NCI-H2196 treated with DMSO at 0.1 percent for 48 hours (cell line): Measurements from ENCODE around the gene PNMA6E.

ENCODE experiments used
- DNase-seq: peaks from one replicate; lab custom pipeline; 2025; ENCODE audit not compliant: unreplicated experiment; lab: John Stamatoyannopoulos, UW

Gene PNMA6E

DNA sequence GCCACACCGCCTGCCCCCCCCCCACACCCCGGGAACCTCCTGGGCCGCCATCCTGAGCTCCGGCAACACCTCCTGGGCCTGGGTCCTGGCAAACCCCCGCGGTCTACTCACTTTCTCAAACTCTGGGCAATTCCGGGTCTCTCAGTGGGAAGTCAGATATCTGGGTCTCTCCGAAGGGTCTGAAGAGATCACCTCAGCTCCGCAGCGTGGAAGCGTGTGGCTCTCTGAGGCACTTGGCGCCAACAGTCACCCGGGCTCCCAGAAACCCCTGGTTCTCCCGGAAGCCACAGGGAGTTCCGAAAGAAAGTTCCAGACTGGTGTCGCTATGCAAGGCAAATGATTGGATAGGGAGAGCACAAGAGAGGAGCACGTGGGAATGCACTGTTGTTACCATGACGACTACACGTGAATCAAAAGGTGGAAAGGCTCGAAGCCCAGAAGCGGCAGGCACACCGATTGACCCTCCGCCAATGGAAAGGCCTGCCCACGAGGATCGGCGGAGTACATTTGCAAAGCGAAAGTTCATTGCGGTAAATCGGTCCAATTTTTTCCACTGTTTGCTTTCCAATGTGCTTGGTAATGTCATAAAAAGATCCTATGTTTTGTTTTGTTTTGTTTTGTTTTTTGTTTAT, at the start of gene PNMA6E:
PNMA6E (minus strand) TSS at position 218 of the 632 bp plus-strand sequence. CDS start 2,501 bp downstream, outside the sequence.
- DNase-seq, result no peak

DNA sequence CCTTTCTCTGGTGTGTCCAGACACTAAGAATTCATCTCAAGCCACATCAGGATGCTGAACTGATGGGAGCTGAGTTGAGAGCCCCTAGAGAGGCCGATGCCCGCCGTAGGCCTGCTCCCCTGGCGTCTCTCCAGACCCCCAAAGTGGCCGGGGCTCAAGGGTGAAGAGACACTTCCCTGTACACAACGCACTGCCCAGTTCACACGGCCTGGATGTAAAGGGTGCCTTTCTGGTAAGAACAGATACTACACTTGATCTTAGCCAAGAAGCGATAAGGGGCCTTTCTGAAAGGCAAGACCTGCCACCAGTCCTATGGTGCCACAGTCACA, 49.8 kb upstream of the PNMA6E start:
- no peak for DNase-seq

DNA sequence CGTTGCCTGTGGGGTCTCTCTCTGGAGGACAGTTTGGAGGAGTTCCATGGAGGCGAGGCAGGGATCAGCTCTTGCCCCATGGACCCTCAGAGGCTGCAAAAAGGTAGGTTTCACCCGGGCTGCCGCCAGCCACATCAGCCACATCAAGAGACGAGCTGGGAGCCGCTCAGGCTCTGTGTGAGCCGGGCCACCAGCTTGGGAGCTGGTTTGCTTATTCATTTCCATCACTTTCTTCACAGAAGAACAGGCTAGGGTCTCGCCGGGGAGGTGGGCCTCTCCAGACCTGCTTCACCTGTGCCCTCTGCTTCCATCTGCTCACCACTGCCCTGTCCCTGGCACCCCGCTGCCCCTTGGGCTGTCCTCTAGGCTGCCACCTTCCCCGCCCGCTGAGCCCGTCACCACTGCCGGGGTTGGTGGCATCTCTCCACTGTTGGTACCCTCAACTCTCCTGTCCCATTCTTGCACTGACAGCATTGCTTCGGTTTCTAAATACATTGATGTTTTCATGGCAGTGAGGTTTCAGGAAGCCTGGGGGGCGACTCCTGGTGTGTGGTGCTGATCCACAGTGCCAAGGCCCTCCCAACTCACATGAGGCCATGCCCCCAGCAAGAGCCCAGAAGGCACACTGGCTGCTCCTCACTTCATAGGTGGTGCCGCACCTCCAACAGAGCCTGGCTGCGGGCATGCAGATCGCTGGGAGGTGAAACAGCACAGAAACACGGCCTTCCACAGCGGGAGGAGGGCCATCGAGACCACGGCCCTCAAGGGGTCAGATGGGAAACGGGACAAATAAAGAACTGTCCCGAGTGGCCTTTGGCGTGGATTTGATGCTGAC, 49.2 kb upstream of the PNMA6E start:
- DNase-seq, result no peak

DNA sequence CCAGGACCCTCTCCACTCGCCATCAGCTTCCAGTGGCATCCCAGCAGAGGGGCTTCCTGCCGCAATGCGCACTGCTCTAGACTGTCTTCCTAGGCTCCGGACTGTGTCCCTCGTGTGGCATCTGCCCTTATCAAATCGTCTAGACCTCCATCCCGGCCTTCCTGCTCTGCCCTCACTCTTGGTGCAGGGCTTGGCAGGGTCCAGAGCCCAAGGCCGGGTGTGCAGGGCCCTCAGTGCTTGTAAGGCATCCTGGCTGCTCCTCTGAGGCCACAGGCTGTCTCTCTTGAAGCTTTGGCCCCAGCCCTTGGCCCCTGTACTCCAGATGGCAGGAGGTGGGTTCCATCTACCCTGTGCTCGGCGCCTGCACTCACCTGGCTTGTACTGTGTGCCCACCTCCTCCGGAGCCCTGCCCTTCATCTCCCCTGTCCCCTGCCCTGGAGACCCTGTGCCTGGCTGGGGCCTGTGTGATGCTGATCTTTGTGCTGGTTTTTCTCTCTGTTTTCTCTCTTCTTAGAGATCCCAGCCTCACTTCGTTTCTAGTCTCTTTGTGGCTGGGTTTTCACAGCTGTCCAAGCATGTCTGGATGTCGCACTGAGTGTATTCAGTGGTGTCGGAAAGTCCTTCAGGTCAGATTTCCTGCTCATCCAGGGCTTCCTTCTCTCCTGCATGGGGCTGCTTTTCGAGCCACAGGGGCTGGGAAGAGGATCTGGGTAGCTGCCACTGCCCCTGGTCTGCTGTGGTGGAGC, 48.4 kb upstream of the PNMA6E start:
- no peak for DNase-seq

DNA sequence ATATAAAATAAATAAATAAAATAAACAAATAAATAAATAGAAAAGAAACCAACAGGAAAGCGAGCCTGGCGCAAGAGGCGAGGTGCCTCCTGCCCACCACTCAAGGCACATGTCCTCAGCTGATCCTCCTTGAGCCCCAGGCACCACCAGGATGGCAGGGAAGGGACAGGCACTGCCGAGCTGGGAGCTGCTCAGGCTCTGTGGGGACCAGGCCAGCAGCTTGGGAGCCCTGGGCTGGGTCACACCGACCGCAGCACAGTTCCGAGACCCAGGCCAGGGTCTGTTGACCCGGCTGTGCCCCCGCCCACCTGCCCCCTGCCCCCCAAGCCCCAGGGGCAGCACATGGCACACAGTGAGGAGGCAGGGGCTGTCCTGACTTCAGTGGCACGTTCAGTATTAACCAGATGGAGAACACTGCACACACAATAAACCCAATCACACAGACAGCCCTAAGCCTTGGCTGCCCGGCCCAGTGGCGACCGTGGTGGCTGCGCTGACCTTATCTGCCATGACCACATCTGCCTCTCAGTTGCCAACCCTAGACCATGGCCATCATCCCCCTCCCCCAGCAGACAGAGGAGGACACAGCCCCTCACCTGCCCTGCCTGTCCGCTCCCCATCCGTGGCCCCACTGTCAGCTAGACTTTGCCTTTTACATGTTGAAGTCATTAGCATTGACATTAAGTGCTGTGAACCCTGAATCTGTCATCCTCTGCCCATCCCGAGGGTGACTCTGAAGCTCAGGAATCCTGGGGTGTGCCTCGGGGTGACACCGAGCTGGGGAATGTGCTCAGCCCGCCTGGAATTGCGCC, 47.6 kb upstream of the PNMA6E start:
- DNase-seq, result no peak

DNA sequence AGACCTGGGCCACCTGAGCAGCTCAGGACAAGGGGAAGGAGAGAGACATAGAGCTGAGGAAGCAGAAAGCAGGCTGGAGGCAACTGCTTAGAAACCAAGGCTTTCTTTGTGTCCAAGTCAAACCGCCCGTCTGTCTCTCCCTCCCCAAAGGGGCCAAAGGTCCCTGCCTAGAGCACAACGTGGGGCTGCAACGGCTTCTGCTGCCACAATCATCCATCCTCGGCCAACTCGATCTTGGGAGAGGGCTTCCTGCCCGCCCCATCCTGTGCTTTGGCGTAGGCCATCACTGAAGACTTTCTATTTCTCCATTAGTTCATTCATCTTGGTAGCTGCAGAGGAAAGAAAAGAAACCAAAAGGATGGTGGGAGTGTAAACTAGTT, 46.4 kb upstream of the PNMA6E start:
- DNase-seq, result no peak

DNA sequence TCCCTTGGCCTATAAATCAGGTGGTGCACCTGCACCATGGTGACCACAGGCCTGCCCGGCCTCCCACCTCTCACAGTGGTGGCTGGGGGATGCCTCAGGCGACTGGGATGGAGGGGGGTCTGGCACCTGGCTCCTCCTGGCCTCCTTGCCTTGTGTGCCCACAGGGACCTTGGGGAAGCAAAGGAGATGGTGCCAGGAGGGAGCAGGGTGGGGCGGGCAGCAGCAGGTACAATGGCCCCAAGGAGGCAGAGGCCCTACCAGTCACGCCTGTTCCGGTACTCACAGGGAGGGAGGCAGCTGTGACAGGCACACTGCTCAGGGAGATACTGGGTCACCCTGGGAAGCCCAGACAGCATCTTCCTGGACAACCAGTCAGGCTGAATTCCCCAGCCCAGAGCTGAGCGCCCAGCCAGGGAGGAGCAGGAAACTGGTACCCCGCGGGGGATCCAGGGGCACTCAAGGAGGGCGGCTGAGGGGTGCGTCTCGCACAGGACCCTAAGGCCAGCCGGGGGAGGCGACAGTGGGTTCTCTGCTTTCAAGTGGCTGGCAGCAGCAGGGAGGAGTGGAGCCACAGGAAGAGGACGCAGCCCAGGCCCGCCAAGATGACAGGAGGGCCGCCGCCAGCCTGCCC, 45.9 kb upstream of the PNMA6E start:
- no peak for DNase-seq

DNA sequence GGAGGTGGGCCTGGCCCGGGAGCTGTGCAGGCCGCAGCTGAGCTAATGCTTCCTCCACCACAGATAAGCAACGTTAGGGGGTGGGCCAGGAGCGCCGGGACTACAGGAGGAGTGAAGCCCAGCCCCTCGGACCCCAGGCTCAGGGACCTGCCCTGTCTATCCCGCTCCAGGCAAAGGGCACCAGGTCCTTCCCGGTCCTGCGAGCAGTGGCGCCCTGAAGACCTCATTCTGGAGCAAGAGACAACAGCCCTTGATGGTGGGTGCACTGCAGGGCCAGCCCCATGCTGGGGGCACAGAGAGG, 45.4 kb upstream of the PNMA6E start:
- no peak for DNase-seq

DNA sequence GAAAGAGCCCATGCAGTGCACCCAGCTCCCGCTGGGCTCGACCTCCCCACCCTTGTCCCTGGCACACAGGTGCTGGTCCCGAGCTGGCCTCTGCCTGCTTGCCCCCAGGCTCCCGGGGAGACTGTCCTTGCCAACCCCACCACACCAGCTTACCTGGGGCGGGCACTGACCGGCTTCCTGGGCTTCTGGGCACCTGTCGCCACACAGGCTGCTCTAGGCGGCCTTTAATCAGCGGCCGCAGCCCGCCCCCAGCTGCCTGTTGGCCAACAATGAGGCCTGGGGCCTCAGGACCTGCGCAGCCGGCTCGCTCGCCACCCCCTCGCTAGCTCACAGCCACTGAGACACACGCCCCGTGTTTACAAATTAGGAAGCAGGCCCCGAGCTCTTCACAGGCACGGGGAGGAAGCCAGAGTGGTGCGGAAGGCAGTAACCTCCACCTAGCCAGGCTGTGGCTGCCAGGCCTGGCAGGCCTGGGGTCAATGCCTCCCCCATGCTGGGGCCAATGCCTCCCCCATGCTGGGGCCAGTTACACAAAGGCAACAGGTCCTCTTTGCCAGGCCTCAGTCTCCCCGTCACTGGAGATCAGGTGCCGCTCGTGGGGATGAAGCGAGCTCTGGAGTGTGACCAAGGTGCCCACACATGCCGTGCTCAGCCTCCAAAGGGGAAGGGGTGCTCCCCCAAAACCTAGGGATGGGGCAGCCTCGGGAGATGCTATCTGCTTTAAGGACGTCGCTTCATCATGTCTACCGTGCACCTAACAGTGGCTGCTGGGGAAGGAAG, 44.9 kb upstream of the PNMA6E start, which contains the start of gene TREX2:
TREX2 (minus strand) TSS at position 201 of the 780 bp plus-strand sequence. CDS start 626 bp downstream, outside the sequence.
- DNase-seq, result no peak

DNA sequence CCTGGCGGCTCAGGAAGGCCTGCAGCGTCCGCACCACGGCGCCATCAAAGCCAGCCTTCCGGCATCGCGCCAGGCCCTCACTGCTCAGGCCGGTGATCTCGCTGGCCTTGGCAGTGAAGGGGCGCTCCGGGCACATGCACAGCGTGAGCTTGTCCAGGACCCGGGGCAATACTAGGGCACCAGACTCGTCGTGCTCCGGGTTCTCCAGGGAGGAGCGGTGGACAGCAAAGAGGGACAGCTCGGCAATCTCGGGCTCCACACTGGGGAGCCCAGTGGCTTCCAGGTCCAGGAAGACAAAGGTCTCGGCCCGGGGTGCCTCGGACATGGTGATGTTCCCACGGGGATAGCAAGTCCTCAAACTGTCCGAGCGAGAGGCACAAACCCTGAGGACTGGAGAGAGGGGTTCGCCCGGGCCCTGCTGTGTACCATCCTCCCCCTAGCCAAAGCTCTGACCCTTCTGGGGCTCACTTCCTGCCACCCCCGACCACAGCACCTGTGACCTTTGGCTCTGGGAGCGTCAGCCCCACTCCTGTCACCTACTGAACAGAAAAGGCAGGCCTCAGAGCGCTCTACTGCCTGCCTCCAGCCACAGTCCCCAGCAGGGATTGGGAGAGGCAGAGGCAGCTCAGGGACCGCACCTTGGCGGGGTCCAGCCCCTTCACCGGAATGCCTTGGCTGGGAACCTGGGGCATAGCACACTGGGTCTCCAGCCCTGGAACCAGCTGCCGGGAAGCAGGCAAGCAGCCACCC, 44.1 kb upstream of the PNMA6E start:
- DNase-seq, result no peak

DNA sequence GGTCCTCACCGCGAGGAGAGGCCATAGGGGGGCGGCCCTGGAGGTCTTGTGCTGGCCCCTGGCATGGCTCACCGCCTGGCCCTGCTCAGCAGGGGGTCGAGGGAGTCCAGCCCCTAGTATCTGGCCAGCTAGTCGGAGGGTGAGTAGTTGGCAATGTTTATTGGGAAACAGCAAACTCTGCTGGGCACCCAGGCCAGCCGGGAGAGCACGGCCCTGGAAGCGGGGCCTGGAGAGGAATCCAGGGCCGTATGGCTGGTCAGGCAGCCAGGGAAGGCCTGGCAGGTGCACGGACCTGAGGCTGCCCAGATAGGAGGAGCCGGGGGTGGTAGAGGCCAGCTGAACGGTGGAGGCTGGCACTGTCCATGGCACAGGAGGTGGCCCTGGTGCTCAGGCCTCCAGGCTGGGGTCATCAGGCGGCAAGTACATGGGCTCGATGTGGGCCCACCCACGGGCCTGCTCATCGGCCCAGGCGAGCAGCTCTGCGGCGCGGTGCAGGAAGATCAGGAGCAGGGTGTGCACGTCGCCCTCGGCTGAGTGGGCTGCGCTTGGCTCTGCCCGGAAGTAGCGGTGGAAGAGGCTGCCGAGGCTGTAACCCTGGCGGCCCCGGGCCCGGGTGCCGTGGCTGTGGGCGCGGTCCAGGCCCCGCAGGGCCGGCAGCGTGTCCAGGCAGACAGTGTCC, 43.3 kb upstream of the PNMA6E start:
- no peak for DNase-seq

DNA sequence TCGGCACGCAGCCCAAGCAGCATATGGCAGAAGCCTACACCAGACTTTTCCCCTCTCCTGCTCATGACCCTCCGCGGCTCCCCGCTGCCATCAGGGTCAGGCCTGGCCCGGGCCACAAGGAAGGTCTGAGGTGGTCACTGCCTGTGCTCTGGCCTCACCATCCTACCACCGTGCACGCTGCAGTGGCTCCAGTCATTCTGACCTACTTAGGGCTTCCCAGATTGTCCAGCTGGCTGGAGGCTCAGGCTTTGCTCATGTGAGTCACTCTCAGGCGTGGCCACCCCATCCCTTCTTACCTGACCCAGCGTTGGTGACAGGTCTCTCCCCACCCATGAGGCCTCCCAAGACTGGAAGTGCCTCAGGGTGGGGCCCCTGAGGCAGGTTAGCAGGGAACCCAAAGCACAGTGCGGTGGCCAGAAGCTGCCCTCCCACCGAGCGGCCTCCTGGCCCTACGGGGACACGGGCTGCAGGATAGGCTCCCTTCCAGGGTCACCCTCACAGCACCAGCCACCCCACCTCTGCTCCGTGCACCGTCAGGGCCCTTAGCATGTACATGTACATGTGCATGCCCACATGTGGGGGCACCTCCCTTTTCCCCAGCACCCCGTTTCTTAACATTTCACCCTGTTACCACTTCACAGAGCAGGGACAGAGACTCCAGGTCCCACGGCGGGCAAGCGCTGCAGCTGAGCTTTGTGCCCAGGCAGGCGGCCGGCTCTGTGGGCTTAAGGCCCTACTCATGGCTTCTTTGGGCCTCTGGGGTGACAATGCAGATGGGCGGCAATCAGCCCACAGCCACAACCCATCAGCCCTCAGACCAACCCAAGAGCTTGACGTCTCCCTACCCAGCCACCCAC, 42.6 kb upstream of the PNMA6E start:
- DNase-seq, result no peak

DNA sequence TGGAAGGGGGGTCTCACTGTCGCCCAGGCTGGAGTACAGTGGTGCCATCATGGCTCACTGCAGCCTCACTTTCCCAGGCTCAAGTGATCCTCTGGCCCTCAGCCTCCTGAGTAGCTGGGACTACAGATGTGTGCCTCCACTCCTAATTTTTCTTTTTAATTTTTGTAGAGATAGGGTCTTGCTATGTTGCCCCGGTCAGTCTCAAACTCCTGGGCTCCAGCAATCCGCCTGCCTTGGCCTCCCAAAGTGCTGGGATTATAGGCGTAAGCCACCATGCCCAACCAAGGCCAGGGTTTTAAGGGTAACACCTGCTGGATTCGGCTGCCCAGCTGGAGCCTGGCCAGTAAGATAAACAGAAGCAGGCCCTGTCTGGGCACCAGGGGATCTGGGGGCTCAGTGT, 41.3 kb upstream of the PNMA6E start:
- DNase-seq, result no peak

DNA sequence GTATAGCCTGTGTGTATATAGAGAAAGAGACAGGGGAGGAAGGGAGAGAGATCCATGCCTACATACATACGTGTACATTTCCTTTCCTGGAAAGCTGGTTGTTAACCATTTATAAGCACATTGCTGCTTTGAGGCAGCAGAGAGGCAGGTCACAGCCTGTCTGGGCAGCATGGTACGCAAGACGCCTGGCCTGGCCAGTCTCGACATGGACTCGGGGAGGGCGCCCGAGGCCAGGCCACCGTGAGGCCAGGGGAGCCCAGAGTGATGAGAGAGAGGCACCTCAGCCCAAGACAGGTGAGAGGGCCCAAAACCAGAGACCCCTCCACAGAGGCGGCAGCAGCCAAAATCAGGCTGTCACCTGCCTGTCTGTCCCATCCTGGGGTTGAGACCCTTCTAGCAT, 40.8 kb upstream of the PNMA6E start:
- no peak for DNase-seq

DNA sequence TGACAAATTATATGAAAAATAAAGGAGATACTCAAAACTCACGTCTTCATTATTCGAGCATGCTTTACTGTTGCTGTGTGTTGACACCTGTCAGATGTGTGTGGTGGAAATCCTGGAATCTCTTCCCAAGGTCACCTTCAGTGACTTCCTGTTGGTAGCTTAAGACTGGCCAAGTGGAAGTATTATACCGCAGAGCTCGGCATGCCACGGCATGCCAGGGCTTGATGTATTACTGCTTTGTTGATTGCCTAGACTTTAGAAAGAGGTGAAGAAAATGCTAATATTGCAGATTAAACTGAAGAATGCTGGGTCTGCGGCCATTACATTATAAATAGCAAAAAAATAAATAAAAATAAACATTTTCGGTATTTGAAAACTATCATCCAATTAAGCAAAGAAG, 40.1 kb upstream of the PNMA6E start:
- no peak for DNase-seq

DNA sequence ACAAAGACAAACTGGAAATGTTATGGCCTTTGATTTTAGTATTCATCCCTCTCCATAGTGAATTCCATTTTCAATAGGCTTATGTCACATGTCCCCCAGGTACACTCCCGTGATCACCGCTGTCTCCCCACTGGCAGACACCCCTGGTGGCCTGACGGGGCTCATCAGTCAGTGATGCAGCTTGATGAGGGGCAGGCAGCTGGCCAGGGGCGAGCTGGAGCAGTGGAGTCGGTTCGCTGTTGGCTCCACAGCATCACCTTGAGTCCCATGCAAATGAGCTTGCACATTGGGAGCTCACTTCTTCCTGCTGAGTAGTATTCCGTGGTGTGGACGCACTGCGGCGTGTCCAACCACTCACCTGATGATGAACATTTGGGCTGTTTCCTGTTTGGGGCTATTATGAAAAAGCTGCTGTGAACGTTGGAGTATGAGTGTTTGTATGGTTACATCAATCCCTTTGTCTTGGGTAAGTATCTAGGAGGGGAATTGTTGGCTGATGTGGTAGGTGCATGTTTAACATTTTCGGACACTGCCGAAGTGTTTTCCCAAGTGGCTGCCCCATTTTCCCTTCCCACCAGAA, 39.5 kb upstream of the PNMA6E start:
- DNase-seq, result no peak

DNA sequence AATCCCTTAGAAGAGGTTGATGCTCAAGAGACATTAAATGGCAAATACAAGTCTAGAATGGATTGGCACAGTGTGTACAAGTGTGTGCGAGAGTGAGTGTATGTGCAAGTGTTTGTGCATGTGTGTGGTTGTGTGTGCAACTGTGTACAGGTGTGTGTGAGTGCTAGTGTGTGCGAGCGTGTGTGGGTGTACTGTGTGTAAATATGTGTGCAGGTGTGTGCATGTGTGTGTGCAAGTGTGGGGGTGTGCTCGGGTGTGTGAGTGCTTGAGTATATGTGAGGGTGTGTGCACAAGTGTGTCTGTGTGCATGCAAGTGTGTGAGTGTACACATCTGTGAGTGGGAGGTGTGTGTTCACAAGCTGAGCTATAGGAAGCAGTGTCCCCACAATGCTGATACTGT, 38.8 kb upstream of the PNMA6E start:
- DNase-seq, result no peak

DNA sequence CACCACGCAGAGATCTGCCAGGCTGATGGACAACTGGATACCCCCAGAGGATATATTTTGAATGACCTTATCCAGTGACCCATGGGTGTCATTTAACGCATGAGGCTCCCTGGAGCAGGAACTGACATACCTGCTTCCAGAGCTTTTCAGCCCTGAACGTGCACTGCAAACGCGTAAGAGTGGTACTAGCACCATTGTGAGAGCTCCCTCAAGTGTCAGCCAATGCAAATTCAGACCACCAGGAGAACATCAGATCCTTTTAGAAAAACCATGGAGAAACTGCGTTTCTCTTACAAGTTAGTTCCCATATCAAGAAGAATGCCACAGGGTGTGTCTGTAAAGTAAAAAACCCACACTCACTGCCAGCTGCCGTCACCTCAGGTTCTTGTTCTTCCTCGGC, 37.4 kb upstream of the PNMA6E start:
- DNase-seq, result no peak
